ENCODE results near the gene TEAD1.
"Not testable (repeated sequence)": the region's sequence is repeated elsewhere in the genome, so short reads cannot be mapped to it uniquely, and the experiment has no call there.

The TEAD1 gene

GRCh38 chr11:12871241-12871640 is 197.0 kb downstream of the TEAD1 start:
- Histone ChIP-seq H3K4me3 (ENCODE audit: low read length) (no peak overlapping the region), H3K27ac (ENCODE audit: low read depth, low read length) (no peak overlapping the region), H3K36me3 (ENCODE audit: control insufficient read depth, insufficient read depth, low read length) (no peaks in the 10 kb centered on the region), H3K27me3 (ENCODE audit: control insufficient read depth, insufficient read depth, low read length) (no peaks in the 10 kb centered on the region), H3K4me1 (ENCODE audit: control insufficient read depth, insufficient read depth, low read length) (peaks cover 4% of the 10 kb centered on the region), H3K9ac (ENCODE audit: low read length) (no peak overlapping the region)

- Histone ChIP-seq H3K4me1 (ENCODE audit: control insufficient read depth, insufficient read depth, low read length) (peaks cover 10% of the 10 kb centered on the region), H3K4me3 (ENCODE audit: low read length) (no peak overlapping the region), H3K9ac (ENCODE audit: low read length) (no peak overlapping the region), H3K27ac (ENCODE audit: low read depth, low read length) (no peak overlapping the region), H3K36me3 (ENCODE audit: control insufficient read depth, insufficient read depth, low read length) (no peaks in the 10 kb centered on the region), H3K27me3 (ENCODE audit: control insufficient read depth, insufficient read depth, low read length) (no peaks in the 10 kb centered on the region)
Measured at GRCh38 chr11:12871788-12872321, 197.6 kb downstream of the TEAD1 start.

DNA sequence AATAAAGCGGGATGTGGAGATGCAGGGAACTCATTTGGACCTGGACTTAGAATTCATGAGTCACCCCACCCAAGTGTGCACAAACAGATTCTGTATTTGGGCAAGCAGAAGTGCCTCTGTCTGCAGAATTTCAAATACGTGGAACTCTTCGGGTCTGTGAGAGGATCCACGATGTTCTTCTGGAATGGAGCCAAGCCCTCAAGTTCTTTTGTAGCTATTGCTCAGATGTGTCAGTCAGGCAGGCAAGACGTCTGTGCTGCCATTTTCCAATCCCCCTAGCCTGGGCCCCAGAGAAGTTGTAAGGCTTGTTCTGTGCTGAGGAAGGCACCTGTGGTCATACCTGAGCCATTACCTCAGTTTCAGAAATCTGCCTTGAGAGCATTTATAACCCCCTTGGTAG is 202.1 kb downstream of the TEAD1 start:
- H3K4me3 ChIP-seq (ENCODE audit: low read length) = no peak overlapping the region
- H3K27me3 ChIP-seq (ENCODE audit: control insufficient read depth, insufficient read depth, low read length) = no peaks in the 10 kb centered on the region
- H3K27ac ChIP-seq (ENCODE audit: low read depth, low read length) = peak overlapping the region; percentile 62
- no peaks in the 10 kb centered on the region for H3K36me3 ChIP-seq (ENCODE audit: control insufficient read depth, insufficient read depth, low read length)
- H3K4me1 ChIP-seq (ENCODE audit: control insufficient read depth, insufficient read depth, low read length) = peaks cover 12% of the 10 kb centered on the region
- H3K9ac ChIP-seq (ENCODE audit: low read length) = no peak overlapping the region

DNA sequence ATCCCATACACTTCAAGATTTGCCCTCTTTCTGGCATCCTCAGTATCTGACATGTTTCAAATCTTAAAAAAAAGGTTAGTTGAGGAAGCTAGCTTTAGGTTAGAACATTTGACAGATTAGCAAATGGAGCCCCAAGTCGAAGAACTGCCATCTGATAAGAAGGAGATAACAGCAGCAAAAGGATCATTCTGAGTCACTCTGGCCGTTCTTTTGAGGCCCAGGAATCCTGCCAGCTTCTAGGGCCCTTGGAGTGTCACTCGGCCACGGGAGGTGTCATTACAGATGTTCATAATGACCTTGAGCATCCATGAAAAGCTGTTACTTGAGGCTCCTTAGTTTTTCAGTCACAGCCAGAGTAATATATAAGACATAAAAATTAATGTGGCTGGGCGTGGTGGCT is 202.8 kb downstream of the TEAD1 start:
- H3K27ac ChIP-seq (ENCODE audit: low read depth, low read length) = peak overlapping the region; percentile 62

GRCh38 chr11:12877508-12877907 is 203.3 kb downstream of the TEAD1 start:
- peaks cover 12% of the 10 kb centered on the region for H3K4me1 ChIP-seq (ENCODE audit: control insufficient read depth, insufficient read depth, low read length)
- H3K4me3 ChIP-seq (ENCODE audit: low read length); H3K27ac ChIP-seq (ENCODE audit: low read depth, low read length); H3K36me3 ChIP-seq (ENCODE audit: control insufficient read depth, insufficient read depth, low read length); H3K9ac ChIP-seq (ENCODE audit: low read length); H3K27me3 ChIP-seq (ENCODE audit: control insufficient read depth, insufficient read depth, low read length): not testable (repeated sequence)

More for the DNA sequence above, 202.8 kb downstream of the TEAD1 start:
- Histone ChIP-seq H3K36me3 (ENCODE audit: control insufficient read depth, insufficient read depth, low read length) (no peaks in the 10 kb centered on the region), H3K4me1 (ENCODE audit: control insufficient read depth, insufficient read depth, low read length) (peaks cover 12% of the 10 kb centered on the region), H3K4me3 (ENCODE audit: low read length) (no peak overlapping the region), H3K27me3 (ENCODE audit: control insufficient read depth, insufficient read depth, low read length) (no peaks in the 10 kb centered on the region), H3K9ac (ENCODE audit: low read length) (no peak overlapping the region)

GRCh38 chr11:12880327-12880726 is 206.1 kb downstream of the TEAD1 start:
- Histone ChIP-seq H3K4me1 (ENCODE audit: control insufficient read depth, insufficient read depth, low read length) (peaks cover 20% of the 10 kb centered on the region), H3K36me3 (ENCODE audit: control insufficient read depth, insufficient read depth, low read length) (peaks cover 2% of the 10 kb centered on the region), H3K9ac (ENCODE audit: low read length) (no peak overlapping the region), H3K27ac (ENCODE audit: low read depth, low read length) (no peak overlapping the region), H3K27me3 (ENCODE audit: control insufficient read depth, insufficient read depth, low read length) (no peaks in the 10 kb centered on the region), H3K4me3 (ENCODE audit: low read length) (no peak overlapping the region)

DNA sequence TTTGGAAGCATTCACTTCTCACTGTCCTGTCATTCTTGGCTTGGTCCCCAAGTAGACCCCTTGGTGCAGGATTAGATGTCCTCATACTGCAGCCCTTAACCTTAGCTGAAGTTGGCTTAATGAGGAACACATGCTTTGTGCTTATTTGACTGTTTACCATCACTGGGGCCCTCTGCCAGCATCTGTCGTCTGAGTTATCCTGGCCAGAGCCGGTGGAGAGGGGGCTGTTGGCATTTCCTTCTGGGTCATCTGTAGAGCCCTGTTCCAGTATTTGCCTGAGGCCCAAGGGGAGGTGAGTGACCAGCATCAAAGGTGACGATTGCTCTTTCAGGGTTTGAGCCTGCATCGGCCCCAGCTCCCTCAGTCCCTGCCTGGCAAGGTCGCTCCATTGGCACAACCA is 208.4 kb downstream of the TEAD1 start:
- Histone ChIP-seq H3K27ac (ENCODE audit: low read depth, low read length) (peak overlapping the region; percentile 65), H3K27me3 (ENCODE audit: control insufficient read depth, insufficient read depth, low read length) (no peaks in the 10 kb centered on the region), H3K9ac (ENCODE audit: low read length) (no peak overlapping the region), H3K4me1 (ENCODE audit: control insufficient read depth, insufficient read depth, low read length) (peaks cover 10% of the 10 kb centered on the region), H3K4me3 (ENCODE audit: low read length) (no peak overlapping the region), H3K36me3 (ENCODE audit: control insufficient read depth, insufficient read depth, low read length) (peaks cover 2% of the 10 kb centered on the region)

DNA sequence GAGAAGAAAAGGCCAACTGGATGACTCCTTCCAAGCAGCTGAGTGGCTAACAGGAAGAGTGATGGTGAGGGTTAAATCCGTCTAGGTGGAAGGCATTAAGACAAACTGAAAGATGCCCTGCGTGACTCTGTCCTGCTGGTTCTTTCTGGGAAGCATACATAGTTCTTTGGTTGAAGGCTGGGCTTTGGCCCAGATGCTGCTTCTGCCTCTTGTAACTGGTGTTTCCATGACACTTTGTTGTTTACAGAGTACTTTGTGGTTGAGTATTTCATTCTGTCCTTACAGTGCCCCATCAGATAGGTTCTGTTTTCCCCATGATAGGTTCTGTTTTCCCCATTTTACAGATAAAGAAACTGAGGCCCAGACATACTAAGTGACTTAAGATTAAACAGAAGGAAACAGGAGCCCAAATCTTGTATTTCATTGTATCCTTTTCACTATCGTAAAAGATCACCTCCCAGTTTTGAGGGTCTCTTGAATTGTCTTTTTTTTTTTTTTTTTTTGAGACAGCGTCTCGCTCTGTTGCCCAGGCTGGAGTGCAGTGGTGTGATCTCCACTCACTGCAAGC is 210.6 kb downstream of the TEAD1 start:
- peaks cover 2% of the 10 kb centered on the region for H3K36me3 ChIP-seq (ENCODE audit: control insufficient read depth, insufficient read depth, low read length)
- H3K27me3 ChIP-seq (ENCODE audit: control insufficient read depth, insufficient read depth, low read length) = no peaks in the 10 kb centered on the region
- H3K4me1 ChIP-seq (ENCODE audit: control insufficient read depth, insufficient read depth, low read length) = peaks cover 19% of the 10 kb centered on the region
- no peak overlapping the region for H3K9ac ChIP-seq (ENCODE audit: low read length)
- peak overlapping the region; percentile 89 for H3K27ac ChIP-seq (ENCODE audit: low read depth, low read length)
- H3K4me3 ChIP-seq (ENCODE audit: low read length) = no peak overlapping the region

- no peak overlapping the region for H3K9ac ChIP-seq (ENCODE audit: low read length)
- H3K27me3 ChIP-seq (ENCODE audit: control insufficient read depth, insufficient read depth, low read length) = no peaks in the 10 kb centered on the region
- H3K4me3 ChIP-seq (ENCODE audit: low read length) = no peak overlapping the region
- H3K36me3 ChIP-seq (ENCODE audit: control insufficient read depth, insufficient read depth, low read length) = peaks cover 2% of the 10 kb centered on the region
- H3K4me1 ChIP-seq (ENCODE audit: control insufficient read depth, insufficient read depth, low read length) = peaks cover 24% of the 10 kb centered on the region
- peak overlapping the region; percentile 58 for H3K27ac ChIP-seq (ENCODE audit: low read depth, low read length)
Measured at GRCh38 chr11:12885717-12886239, 211.6 kb downstream of the TEAD1 start.

- H3K9ac ChIP-seq (ENCODE audit: low read length) = no peak overlapping the region
- H3K27ac ChIP-seq (ENCODE audit: low read depth, low read length) = peak overlapping the region; percentile 25
- H3K27me3 ChIP-seq (ENCODE audit: control insufficient read depth, insufficient read depth, low read length) = no peaks in the 10 kb centered on the region
- no peak overlapping the region for H3K4me3 ChIP-seq (ENCODE audit: low read length)
- peaks cover 2% of the 10 kb centered on the region for H3K36me3 ChIP-seq (ENCODE audit: control insufficient read depth, insufficient read depth, low read length)
- peaks cover 24% of the 10 kb centered on the region for H3K4me1 ChIP-seq (ENCODE audit: control insufficient read depth, insufficient read depth, low read length)
Measured at GRCh38 chr11:12886508-12886907, 212.3 kb downstream of the TEAD1 start.

DNA sequence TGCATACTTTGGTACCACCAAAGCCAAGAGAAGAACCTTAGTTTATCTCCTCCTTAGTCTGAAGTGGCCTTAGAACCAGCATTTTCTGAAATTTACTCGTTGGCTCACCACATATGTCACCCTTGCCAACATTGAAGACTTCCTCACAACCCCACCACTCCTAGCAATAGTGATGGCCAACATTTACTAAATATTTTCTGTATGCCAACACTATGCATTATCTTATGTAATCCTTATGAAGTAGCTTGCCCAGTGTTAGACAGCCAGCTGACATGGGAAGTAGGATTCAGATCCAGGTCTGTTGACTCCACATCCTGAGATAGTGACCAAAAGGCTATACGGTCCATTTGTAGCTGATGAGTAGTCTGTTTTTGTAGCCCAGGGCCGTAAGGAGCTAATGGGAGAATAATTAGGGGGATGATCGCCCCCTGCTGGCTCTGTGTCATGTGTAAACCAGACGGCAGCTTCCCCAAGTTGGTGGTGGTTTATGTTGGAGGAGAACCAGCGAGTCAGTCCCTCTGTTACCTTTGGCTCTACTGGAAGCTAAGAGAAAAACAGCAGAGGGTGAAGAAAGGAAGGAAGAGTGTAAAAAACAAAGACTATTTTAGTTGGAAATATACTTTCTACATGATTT is 214.4 kb downstream of the TEAD1 start:
- H3K9ac ChIP-seq (ENCODE audit: low read length) = no peak overlapping the region
- no peaks in the 10 kb centered on the region for H3K27me3 ChIP-seq (ENCODE audit: control insufficient read depth, insufficient read depth, low read length)
- H3K4me1 ChIP-seq (ENCODE audit: control insufficient read depth, insufficient read depth, low read length) = peaks cover 25% of the 10 kb centered on the region

DNA sequence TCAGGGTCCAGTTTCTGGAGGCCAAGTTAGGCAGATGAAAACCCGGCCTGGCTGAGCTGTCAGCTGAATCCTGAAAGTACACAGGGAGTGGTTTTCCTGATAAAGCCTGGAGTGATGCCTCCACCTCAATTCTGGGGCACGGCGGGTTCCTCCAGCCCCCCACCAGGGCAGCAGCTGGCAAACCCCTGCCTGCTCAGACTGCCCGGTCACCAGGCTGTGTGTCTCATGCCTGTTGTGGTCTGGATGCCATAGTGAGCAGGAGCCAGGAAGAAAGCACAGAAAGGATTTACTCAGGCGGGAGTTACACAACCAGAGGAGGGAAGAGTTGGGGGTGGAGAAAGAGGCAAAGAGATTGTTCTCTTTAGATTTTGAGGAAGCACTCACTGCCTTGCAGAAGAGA is 215.0 kb downstream of the TEAD1 start:
- H3K4me3 ChIP-seq (ENCODE audit: low read length) = no peak overlapping the region
- H3K36me3 ChIP-seq (ENCODE audit: control insufficient read depth, insufficient read depth, low read length) = peaks cover 2% of the 10 kb centered on the region
- no peaks in the 10 kb centered on the region for H3K27me3 ChIP-seq (ENCODE audit: control insufficient read depth, insufficient read depth, low read length)
- peak overlapping the region; percentile 84 for H3K27ac ChIP-seq (ENCODE audit: low read depth, low read length)
- H3K4me1 ChIP-seq (ENCODE audit: control insufficient read depth, insufficient read depth, low read length) = peaks cover 26% of the 10 kb centered on the region
- peak overlapping the region; percentile 16 for H3K9ac ChIP-seq (ENCODE audit: low read length)

More for the DNA sequence above, 214.4 kb downstream of the TEAD1 start:
- Histone ChIP-seq H3K4me3 (ENCODE audit: low read length) (no peak overlapping the region), H3K36me3 (ENCODE audit: control insufficient read depth, insufficient read depth, low read length) (peaks cover 2% of the 10 kb centered on the region), H3K27ac (ENCODE audit: low read depth, low read length) (peak overlapping the region; percentile 84)

DNA sequence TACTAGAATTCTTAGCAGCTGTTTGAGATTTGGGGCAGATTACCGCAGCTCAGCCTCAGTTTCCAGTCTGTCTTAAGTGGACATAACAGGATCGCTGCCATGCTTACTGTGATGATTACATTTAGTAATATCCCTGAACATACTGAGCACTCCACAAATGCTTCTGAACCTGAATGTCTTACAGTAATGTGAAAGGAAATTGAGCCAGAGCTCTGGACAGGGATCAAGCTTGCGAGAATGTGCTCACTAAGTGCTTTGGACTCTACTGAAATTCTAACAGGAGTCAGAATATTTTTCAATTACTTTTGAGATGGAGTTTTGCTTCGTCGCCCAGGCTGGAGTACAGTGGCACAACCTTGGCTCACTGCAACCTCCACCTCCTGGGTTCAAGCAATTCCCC is 216.3 kb downstream of the TEAD1 start:
- Histone ChIP-seq H3K4me3 (ENCODE audit: low read length) (no peak overlapping the region), H3K27me3 (ENCODE audit: control insufficient read depth, insufficient read depth, low read length) (no peaks in the 10 kb centered on the region), H3K9ac (ENCODE audit: low read length) (no peak overlapping the region), H3K4me1 (ENCODE audit: control insufficient read depth, insufficient read depth, low read length) (peaks cover 21% of the 10 kb centered on the region), H3K27ac (ENCODE audit: low read depth, low read length) (peak overlapping the region; percentile 47), H3K36me3 (ENCODE audit: control insufficient read depth, insufficient read depth, low read length) (no peaks in the 10 kb centered on the region)

Data from rectal smooth muscle tissue (tissue), 1 donor.